Subcutaneous adipose tissue (tissue), 4 donors: Measurements from ENCODE around the gene NANP. TPM values are rescaled to one million over a fixed set of nuclear protein-coding genes. Genes with fewer than 3 reads are reported as not detected.

Source experiments
- total RNA-seq, 4 donors: library from RNA; depleted of rRNA; stranded (reverse); fragments of >200 nt; gene quantifications; one replicate each; pipeline ENCODE4 v1.1.0, GENCODE V29; 2016
- TF ChIP-seq, protein P1 (sequence below): fragments of 450-650 bp; IDR thresholded peaks from one replicate; pipeline ENCODE4 v1.5.1; 2016; ENCODE audit warnings: low read depth, mild to moderate bottlenecking, control low read depth, antibody characterized with exemption, moderate library complexity

The NANP gene
- total RNA-seq, 4 donors from 2014 or later, result 4.0 to 6.2 (median 5.4) TPM

DNA sequence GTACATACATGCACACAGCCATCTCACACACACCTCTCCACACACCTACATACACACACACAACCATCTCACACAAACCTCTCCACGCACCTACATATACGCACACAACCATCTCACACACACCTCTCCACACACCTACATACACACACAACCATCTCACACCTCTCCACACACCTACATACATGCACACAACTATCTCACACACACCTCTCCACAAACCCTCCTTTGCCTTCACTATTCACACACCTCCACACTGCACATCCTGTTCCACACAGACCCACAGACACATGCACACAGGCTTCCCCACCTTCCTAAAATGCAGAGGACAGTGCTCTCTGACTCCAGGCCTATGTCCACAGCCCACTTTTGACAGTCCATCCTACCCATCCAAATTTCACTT, 22.2 kb downstream of the NANP start:
- TF ChIP-seq, protein P1, sequence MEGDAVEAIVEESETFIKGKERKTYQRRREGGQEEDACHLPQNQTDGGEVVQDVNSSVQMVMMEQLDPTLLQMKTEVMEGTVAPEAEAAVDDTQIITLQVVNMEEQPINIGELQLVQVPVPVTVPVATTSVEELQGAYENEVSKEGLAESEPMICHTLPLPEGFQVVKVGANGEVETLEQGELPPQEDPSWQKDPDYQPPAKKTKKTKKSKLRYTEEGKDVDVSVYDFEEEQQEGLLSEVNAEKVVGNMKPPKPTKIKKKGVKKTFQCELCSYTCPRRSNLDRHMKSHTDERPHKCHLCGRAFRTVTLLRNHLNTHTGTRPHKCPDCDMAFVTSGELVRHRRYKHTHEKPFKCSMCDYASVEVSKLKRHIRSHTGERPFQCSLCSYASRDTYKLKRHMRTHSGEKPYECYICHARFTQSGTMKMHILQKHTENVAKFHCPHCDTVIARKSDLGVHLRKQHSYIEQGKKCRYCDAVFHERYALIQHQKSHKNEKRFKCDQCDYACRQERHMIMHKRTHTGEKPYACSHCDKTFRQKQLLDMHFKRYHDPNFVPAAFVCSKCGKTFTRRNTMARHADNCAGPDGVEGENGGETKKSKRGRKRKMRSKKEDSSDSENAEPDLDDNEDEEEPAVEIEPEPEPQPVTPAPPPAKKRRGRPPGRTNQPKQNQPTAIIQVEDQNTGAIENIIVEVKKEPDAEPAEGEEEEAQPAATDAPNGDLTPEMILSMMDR, result no peak

DNA sequence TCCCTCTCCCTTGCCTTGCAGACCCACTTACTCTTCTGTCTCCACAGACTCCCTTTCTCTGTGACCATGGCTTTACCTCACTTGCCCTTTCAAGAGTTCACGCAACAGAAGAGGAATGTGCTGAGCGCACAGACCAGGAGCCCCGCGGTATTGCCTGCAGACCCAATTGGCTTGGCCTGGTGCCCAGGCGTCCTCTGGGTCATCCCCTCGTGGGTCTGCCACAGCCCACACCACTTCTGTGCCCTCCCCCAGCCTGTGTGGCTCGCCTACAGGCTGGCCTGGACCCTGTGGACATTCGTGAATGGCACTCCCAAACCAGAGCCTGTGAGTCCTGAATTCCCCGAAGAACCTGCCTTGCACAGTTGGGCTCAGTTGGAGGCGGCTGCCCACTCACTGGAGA, 23.2 kb downstream of the NANP start:
- TF ChIP-seq, protein P1, result no peak

DNA sequence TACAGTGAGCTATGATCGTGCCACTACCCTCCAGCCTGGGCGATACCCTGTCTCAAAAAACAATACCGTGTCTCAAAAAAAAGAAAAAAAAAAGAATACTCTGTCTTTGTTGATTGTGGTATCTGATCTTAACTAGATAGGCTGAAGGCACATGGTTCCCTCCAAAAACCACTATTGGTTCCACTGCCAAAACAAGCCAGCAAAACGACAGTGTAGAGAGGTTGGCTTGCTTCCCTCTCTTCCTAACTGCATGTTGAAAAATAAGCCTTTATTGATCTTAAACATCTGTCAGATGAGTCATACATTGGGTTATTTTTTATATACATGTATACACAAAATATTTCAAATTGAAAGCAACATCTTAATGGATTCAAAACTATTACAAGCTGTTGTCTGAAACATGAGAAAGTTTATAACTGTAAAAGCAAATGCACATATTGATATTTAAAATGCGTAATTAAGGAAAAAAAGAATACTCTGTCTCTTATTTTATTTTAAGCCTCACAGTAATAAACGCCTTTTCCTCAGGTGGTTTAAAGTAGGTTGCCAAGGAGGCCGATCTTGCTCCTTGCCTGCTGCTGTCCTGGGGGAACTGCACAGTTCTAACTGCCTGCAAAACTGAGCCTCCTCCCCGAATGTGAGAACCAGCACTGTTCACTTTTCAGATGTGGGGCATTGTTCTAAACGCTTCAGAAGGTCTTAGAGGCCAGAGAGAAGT, 31.5 kb downstream of the NANP start:
- TF ChIP-seq, protein P1, result no peak

DNA sequence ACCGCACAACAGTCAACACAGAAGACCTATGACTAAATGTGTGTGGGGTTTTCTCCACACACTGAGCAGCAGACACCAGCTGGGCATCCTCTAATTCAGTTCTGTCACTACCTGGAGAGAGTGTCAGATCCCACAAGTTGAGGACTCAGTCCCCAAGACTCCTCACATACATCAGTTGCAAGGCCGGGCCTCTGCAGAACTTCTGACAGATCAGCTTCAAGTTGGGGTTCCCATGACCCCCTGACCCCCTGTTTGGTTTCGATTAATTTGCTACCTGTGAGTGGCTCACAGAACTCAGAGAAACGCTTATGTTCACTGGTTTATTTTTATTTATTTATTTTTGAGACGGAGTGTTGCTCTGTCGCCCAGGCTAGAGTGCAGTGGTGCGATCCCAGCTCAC, 35.3 kb downstream of the NANP start:
- TF ChIP-seq, protein P1, result no peak

DNA sequence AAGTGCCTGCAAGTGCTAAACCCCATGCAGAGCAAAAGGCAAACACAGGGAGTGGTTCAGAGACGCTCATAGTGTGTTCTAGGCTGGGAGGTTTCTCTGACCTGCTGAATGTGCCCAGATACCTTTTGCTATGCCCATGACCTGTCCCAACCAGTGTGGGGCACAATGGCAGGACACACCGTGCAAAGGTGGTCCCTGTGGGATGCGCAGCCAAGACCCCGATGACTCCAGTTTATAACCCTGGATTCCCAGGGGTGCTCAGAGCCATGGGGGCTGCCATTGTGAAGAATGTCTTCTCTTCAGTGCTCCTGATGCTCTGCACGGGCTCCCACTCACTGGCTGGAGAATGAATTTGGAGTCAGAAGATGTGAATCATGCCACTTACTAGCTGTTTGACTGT, 36.3 kb downstream of the NANP start:
- TF ChIP-seq, protein P1, result no peak

DNA sequence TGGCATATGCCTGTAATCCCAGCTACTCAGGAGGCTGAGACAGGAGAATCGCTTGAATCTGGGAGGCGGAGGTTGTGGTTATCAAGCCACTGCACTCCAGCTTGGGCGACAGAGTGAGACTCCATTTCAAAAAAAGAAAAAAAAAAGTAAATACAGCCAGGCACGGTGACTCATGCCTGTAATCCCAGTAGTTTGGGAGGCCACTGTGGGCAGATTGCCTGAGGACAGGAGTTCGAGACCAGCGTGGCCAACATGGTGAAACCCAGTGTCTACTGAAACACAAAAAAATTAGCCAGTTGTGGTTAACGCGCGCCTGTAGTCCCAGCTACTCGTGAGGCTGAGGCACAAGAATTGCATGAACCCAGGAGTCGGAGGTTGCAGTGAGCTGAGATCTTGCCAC, 36.9 kb downstream of the NANP start:
- TF ChIP-seq, protein P1, result no peak

DNA sequence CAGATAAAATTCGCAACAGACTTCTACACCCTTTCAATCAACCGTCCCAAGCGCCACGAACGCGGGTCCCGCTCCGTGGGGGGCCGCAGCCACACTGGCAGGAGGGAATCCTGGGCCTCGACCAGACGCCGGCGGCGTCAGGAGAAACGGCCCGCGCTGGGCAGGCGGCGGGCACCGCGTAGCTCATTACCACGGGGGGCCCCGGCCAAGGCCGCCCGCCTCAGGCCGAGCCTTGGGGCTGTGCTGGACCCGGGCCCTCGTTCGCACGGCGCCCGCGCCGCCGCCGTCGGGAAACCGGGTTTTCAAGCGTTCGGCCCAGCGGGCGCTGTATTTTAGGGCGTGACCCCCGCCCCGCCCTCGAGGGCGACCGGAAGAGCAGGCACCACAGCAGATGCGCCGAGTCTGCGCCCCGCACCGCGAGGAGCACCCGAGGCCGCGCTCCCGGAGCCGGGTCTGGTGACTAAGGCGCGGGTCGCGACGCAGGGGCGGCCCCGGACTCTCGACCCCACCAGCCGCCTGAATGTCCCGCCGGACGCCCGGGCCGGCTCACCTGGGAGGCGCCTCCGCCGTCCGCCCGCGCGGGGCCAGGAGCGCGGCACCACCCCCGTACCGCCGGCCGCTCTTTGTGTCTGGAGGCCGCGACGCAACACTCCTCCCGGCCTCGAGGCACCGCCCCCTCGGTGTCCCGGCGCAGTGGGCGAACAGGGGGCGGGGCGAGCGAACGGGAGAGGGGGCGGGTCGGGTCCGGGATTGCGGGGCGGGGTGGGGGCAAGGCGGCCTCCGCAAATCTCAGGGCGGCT, 38.7 kb downstream of the NANP start, which contains the start of gene NINL:
TSS of gene NINL (minus strand) at position 627 of the 800 bp plus-strand sequence. CDS start 58,944 bp downstream, outside the sequence.
- TF ChIP-seq, protein P1, result no peak
